ENCODE measurements around the gene CD164. TPM values are rescaled to one million over a fixed set of nuclear protein-coding genes. Genes with fewer than 3 reads are reported as not detected.
"Not testable (repeated sequence)": the region's sequence is repeated elsewhere in the genome, so short reads cannot be mapped to it uniquely, and the experiment has no call there.

CD164 gene
- polyA plus RNA-seq, 3 donors = 436 to 553 (median 542) TPM

DNA sequence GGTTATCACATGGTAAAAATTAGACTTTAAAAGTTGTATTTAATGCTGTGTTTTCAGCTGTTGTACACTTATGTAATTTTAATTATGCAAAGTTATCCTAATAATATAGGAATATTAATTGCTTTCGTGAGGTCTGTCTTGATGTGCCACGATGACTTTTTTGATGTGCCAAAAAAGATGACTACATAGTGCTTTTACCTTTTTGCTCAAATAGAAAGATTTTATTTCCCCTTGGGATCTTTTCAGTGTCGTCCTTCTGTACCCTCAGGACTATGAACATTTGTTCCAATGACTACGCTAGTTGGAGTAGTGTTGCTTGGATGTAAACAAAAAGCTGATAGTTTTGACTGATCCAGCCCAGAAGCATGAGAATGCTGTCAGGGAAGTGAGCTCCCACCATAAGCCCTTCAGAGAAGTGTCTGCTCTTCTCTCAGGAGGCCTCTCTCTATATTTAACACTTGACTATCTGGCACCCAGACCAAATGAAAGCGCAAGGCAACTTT lies 1.2 kb upstream of the CD164 start:
- no peak for DNase-seq (ENCODE audit: extremely low read depth in 1 of 11, low read depth in 9 of 11, low spot score in 4 of 11)

DNA sequence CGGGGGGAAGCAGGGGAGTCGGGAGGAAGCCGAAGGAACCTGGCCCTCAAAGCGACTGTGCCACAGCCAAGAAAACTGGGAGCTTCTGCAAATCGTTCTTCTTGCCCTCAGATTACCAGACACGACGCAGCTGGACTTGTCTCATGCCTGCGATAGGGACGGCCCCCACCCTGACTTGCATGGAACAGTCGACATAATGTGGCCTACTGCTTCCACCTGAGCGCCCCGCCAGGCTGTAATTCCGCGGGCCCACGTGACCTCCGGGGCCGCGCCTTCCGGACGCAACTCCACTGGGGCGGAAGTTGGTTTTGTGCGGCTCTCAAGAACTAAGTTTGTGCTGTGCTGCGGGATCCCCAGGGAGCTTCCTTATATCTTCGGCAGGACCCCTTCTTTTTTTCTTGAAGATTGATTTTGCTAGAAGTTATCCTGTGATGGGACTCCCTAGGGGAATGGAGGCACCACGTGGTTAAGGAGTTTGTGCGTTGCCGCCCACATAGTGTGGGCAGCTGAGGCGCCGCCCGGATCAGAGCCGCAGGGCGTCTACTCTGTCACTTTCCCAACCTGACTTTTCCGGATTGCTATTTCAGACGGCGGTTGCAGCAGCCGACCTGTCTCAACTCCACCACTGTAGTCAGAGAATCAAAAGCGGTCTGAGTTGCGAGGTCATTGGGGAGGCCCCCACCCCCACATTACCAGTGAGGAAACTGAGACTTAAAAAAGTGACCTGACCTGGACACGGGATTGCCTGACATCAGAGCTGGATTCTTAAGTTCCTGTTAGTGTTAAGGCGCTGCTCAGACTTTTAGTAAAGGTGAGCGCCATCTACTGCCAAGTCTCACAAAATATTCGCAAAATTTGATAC lies 540 bp upstream of the CD164 start:
- peak; percentile 82 to 96 (median 89) for DNase-seq (ENCODE audit: extremely low read depth in 1 of 11, low read depth in 9 of 11, low spot score in 4 of 11)

DNA sequence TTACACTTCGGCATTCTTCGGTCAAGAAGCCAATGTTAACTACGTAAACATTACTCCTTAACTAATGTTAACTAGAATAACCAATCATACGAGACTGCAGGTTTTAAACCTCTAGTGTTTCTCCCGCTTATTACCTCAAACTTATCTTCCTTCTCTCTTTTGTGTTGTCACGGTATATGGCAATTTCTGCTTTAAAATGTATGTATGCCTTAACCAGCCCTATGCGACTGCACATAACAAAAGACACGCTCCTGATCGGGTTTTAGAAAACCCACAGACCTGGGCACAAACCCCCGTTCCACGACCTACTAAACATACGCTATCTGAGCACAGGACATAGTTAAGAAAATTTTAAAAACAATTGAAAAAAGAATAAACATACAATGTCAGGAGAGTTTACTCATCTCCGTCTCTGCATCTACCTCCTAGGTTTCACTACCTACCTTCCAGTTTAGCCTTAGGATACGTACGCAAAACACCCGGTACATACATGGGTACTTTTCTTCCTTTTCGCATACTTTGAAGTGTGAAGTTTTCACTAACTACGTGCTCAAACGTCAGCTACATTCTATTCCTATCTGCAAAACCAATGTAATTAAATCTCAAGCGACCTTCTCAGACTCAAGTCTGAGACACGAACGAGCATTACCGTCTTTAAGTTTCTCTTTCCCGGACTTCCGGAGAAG lies 1.1 kb downstream of the CD164 start:
- peak in 3 of 11 donors; percentile 10 to 50 (median 39) for DNase-seq (ENCODE audit: extremely low read depth in 1 of 11, low read depth in 9 of 11, low spot score in 4 of 11)

DNA sequence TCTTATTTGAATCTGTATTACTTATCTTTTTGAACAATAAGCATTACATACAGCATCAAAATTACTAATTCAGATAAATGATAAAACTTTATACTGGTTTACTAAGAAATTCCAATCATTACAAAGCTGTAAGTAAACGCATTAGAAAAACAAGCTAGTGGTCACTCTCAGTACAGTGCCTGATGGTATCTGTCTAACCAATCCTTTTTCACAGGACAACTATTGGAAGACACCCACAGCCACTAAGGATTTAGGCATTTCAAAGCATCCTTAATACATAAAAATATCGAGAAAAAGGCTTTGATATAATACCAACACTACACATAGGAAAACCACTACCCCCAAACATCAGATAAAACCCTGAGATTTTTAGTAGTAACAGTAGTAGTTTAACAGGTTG lies 2.6 kb downstream of the CD164 start:
- DNase-seq (ENCODE audit: extremely low read depth in 1 of 11, low read depth in 9 of 11, low spot score in 4 of 11) = no peak

DNA sequence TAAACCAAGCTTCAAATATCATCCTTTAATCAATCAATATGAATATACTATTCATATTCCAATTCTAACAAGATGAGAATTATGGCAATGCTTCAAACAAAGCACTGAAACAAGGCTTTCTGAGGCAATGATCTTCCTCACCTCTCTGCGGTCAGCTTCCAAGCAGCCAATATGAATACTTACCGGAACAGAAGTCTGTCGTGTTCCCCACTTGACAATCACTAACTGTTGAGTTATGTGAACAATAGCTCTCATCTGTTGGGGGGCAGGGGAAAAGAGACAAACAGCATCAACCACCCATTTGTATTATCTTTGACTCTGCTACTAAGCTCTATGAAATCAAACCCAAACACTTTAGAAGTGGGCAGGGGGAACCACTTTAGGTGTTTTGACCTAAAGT lies 4.5 kb downstream of the CD164 start:
- DNase-seq (ENCODE audit: extremely low read depth in 1 of 11, low read depth in 9 of 11, low spot score in 4 of 11) = no peak

DNA sequence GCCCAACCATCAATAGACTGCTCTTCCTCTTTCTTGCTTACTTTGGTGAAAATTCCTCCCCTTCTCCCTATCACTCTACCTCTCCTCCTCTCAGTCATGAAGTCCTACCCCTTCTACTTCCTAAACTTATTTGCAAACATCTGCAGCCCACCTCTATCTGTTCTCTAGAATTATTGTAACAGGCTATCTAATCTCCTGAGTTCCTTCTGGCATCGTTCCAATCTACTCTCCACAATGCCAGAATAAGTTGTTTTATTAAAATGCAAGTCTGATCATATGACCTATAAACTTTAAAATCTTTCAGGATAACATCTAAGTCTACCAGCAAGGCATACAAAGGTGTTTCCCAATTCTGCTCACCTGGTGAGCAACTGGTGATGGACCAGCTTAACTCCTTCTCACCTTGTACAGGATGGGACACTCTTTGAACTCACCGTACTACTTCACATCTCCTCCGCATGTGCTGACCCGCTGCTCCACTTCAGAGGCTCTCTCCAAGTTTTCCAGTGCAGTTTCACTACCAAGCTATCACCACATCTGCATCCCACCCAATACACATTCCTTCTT lies 7.9 kb downstream of the CD164 start:
- no peak for DNase-seq (ENCODE audit: extremely low read depth in 1 of 11, low read depth in 9 of 11, low spot score in 4 of 11)

DNA sequence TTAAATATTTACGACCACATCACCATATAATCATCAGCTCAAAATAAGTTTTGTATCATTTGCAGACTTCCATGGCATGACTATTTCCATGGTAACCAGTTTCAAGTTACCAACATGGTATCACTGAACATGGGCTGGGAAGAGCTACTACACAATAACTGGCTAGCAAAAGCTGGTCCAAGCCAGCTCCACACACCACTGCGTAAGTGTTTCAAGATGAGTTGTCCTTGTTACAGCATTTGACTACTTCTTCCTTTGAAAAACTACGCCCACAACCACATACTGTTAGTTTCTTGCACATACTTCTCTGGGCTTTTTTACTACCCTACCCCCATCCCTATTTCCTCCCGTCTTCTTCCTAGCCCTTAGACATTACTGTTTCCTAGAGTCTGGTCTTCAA lies 8.5 kb downstream of the CD164 start:
- DNase-seq (ENCODE audit: extremely low read depth in 1 of 11, low read depth in 9 of 11, low spot score in 4 of 11) = no peak

DNA sequence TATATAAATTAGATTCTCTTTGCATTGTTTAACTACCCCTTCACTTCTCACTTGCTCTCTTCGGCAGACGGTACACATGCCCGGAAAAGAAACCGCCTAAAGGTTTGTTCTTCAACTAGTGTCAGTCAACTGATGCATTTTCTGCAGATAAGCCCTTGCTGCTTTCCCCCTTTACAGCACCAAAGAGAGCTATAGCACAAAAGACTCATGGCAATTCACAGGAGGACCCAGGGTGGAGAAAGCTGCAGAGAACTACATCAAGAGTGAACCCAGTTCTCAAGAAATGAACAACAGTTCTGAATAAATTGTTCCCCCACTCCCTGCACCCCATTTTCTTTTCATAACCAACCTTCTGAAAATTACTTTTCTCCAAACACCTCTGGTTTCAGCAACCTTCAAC lies 8.9 kb downstream of the CD164 start:
- no peak for DNase-seq (ENCODE audit: extremely low read depth in 1 of 11, low read depth in 9 of 11, low spot score in 4 of 11)

DNA sequence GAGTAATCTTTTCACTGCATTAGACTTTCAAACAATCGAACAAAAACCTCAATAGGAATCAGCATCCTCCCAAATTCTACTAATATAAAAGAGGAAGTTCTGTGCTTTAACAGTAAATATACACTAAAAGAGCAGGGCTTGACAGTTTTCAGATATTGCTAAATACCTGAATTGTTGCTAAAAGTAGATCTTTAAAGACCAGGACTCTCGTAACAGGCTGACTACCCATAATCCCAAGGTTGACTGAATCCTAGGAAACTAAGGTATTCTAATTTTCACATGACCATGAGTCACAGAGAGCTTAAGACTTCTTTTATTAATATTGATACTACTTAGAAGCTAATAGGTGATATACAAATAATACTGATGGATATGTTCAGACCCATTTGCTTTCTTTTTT lies 10.1 kb downstream of the CD164 start:
- DNase-seq (ENCODE audit: extremely low read depth in 1 of 11, low read depth in 9 of 11, low spot score in 4 of 11) = no peak

DNA sequence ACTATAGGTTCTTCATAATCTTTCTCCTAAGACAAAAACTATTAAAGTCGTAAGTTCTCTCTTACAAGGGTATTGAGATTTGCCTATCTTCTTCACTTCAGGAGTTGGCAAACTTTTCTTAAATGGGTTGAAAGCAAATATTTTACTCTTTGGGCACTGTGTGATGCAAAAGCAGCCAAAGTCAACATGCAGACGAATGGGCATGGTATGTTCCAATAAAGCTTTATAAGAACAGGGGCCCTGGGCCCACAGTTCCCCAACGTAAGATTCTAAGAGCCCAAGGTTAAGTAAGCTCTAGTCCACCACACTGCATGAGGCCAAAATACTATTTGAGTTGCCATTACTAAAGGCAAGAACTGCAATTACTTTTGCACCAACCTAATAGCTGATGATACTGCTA lies 11.5 kb downstream of the CD164 start:
- no peak for DNase-seq (ENCODE audit: extremely low read depth in 1 of 11, low read depth in 9 of 11, low spot score in 4 of 11)

DNA sequence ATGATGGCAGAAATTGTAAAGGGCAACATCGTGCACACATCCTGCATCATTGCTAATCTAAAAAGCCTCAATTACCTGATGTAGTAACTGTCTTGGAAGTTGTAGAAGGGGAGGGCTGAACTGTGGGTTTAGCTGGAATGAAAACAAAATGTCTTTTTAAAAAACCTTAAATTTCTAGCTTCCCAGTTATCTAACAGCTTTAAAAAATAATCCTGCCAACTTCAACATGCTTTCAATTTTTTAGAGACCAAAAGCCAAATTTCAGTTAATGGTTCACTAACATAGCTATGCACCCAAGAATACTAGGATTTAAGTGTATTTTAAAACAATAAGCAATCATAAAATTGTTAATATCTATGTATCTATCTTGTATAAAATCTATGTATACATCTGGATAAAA lies 11.9 kb downstream of the CD164 start:
- DNase-seq (ENCODE audit: extremely low read depth in 1 of 11, low read depth in 9 of 11, low spot score in 4 of 11) = no peak

DNA sequence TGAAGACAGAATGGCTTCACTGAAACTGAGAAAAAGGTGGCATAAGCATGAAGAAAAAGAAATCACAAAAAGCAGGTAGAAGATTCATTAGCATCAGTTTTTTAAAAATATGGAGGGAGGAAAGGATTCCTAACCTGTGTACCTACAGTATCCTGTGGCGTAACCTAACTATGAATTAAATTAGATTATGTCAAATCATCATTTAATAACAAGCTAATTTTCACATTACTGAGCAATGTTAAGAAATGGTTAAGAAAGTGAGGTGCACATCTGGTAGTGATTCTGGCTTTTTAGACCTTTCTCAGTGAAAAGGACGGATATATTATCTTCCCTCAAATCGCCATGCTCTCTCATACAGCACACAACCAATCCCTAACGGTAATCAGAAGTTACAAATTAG lies 12.5 kb downstream of the CD164 start:
- no peak for DNase-seq (ENCODE audit: extremely low read depth in 1 of 11, low read depth in 9 of 11, low spot score in 4 of 11)

DNA sequence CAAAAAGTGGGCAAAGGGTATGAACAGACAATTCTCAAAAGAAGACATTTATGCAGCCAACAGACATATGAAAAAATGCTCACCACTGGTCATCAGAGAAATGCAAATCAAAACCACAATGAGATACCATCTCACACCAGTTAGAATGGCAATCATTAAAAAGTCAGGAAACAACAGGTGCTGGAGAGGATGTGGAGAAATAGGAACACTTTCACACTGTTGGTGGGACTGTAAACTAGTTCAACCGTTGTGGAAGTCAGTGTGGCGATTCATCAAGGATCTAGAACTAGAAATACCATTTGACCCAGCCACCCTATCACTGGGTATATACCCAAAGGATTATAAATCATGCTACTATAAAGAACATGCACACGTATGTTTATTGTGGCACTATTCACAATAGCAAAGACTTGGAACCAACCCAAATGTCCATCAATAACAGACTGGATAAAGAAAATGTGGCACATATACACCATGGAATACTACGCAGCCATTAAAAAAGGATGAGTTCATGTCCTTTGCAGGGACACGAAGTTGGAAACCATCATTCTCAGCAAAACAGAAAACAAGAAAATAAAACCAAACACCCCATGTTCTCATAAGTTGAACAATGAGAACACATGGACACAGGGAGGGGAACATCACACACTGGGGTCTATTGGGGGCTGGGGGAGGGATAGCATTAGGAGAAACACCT lies 17.7 kb downstream of the CD164 start:
- not testable (repeated sequence) for DNase-seq (ENCODE audit: extremely low read depth in 1 of 11, low read depth in 9 of 11, low spot score in 4 of 11)

DNA sequence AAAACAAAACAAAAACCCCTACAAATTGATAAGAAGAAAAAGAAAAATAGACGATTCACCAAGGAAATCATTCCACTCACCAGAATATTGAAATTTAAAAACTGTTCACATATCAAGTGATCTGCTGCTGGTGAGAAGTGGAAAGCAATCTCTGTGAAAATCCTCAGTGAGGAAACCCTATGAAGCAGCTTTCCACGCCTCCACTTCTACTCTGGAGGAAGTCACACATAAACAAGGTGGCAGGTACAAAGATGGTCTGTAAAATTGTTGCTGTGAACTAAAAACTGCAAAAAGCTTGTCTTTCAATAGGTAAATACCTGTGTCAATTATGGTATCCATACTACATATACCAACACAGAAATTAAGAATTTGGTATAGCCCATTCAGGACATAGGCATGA lies 18.5 kb downstream of the CD164 start:
- DNase-seq (ENCODE audit: extremely low read depth in 1 of 11, low read depth in 9 of 11, low spot score in 4 of 11) = no peak

DNA sequence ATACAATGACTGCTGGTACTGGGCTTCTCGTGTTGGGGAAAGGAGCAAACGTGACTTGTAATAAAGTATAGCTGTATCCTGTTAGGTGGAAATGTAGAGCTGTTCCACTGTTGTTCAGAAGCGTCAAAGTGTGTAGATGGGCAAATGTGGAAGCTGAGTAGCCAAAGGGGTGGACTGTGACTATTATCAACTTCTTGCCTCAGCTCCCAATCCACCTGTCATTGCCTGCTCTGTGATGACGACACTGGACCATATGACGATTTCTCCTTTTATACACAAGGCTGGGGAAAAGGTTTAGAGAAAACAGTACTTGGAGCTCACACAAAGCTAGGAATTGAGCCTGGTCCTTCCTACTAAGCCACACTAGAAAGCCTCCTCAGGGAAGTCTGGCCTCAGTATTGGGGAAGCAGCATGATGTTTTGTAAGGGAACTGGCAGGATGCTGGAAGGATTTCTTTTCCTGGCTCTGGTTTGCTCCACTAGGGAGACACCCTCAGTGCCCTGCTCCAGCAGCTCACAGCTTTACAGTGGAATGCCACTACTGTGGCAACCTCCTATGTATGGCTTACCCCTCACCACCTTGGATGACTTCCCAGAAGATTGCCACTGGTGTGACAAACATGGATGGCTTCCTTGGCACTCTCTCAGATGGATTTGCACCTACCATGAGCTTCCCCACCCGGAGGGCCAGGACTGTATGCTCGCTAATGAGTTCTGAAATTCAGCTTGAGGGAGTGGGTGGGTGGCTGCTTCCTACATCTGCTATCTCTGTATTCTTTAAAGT lies 20.0 kb downstream of the CD164 start:
- DNase-seq (ENCODE audit: extremely low read depth in 1 of 11, low read depth in 9 of 11, low spot score in 4 of 11) = no peak

DNA sequence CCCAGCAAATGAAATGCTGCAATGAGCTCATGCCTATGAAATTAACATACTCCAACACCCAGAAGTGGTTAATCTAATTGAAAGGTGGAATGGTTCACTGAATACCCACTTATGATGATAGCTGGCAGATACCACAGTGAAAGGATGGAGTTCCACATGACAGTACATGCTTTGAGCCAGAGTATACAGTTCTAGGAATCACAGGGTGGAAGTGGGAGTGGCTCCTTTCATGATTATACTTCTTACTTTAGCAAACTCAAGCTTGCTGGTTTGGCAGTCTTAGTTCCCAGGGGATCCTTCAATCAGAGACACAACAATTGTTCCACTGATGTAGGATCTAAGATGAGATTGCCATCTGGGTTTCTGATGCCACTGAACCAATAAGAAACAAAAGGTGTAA lies 21.5 kb downstream of the CD164 start:
- no peak for DNase-seq (ENCODE audit: extremely low read depth in 1 of 11, low read depth in 9 of 11, low spot score in 4 of 11)

DNA sequence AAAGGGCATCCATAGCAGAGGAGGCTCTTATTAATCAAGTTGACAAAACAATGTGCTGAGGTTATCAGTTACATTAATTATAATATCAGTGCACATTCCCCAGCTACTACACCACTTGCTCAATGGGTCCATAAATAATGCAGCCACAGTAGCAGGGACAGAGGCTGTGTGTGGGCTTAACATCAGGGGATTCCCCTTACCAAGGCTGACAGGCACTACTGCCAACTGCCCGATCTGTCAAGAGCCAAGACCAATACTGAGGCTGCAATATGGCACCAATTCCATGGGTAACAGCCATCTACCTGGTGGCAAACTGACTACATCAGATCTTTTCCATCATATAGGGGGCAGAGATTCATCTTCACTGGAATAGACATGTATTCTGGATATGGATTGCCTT lies 22.0 kb downstream of the CD164 start:
- no peak for DNase-seq (ENCODE audit: extremely low read depth in 1 of 11, low read depth in 9 of 11, low spot score in 4 of 11)

DNA sequence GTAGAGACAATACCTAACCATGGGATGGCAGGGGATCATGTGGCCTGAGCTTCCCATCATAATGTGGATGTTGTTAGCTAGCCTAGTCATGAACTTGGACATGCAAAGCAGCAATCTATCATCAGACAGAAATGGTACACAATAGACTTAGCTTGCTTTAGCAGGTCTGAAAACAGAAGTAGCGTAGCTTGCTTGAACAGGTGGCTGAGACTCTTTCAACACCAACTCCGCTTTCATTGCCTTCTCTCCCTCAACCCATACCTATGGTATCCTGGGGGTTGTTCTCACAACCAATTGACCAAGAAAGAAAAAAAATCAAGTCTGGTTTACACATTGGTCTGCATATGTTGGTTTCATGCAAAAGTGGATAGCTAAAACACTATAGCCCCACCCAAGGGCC lies 23.0 kb downstream of the CD164 start:
- no peak for DNase-seq (ENCODE audit: extremely low read depth in 1 of 11, low read depth in 9 of 11, low spot score in 4 of 11)

DNA sequence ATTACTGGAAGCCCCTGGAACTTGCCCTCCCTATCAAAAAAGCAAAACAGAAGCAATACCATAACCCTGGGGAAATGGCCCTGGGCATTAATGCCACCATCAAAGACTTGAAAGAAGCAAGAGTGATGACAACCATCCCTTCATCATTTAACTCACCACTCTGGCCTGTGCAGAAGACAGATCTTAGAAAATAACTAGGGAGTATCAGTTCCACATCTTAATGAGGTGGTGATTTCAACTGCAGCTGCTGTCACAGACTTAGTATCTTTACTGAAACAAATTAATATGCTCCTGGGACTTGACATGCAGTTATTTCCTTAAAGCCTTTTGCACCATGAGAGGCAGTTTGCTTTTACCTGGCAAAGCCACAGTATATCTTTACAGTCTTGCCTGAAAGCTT lies 24.1 kb downstream of the CD164 start:
- no peak for DNase-seq (ENCODE audit: extremely low read depth in 1 of 11, low read depth in 9 of 11, low spot score in 4 of 11)

All from renal cortex interstitium (tissue), 11 donors.